Left renal pelvis (tissue), 4 donors: Measurements from ENCODE around the gene IL16. TPM values are rescaled to one million over a fixed set of nuclear protein-coding genes. Genes with fewer than 3 reads are reported as not detected.

Experiments
- DNase-seq, 4 donors: peaks; one replicate each; pipeline ENCODE4 v3.0.0-alpha.2; 2013; ENCODE audit warnings: low read depth in 4 of 4, low spot score in 3 of 4
- polyA plus RNA-seq, 4 donors: library from polyadenylated mRNA; unstranded; fragments of 120-200 nt; gene quantifications; one replicate each; pipeline ENCODE4 v1.2.1, GENCODE V29; 2013; ENCODE audit not compliant: insufficient read length in 4 of 4

The IL16 gene
- polyA plus RNA-seq, 4 donors: 4.1 to 7.1 (median 5.6) TPM

- DNase-seq: no peak
Measured at GRCh38 chr15:81288040-81288439, 91.4 kb downstream of the IL16 start.

GRCh38 chr15:81288616-81289015 lies 91.9 kb downstream of the IL16 start:
- no peak for DNase-seq

- DNase-seq: no peak
Measured at GRCh38 chr15:81289910-81290309, 93.2 kb downstream of the IL16 start.

- DNase-seq: no peak
Measured at GRCh38 chr15:81291916-81292522, 95.3 kb downstream of the IL16 start.

GRCh38 chr15:81292523-81293001 lies 95.9 kb downstream of the IL16 start:
- DNase-seq: no peak

GRCh38 chr15:81293728-81294515 lies 97.2 kb downstream of the IL16 start:
- no peak for DNase-seq

GRCh38 chr15:81294516-81294880 lies 97.8 kb downstream of the IL16 start:
- no peak for DNase-seq

GRCh38 chr15:81295486-81296121 lies 98.9 kb downstream of the IL16 start:
- no peak for DNase-seq

- no peak for DNase-seq
Measured at GRCh38 chr15:81296186-81296585, 99.5 kb downstream of the IL16 start.

GRCh38 chr15:81296673-81297072 lies 100.0 kb downstream of the IL16 start:
- no peak for DNase-seq

GRCh38 chr15:81297147-81297572 lies 100.5 kb downstream of the IL16 start:
- no peak for DNase-seq

GRCh38 chr15:81297603-81298575 lies 101.2 kb downstream of the IL16 start:
- DNase-seq: no peak

GRCh38 chr15:81298611-81299010 lies 101.9 kb downstream of the IL16 start:
- no peak for DNase-seq

- no peak for DNase-seq
Measured at GRCh38 chr15:81299156-81299555, 102.5 kb downstream of the IL16 start.

GRCh38 chr15:81299630-81300273 lies 103.1 kb downstream of the IL16 start:
- DNase-seq: no peak

GRCh38 chr15:81301385-81301784 lies 104.7 kb downstream of the IL16 start:
- no peak for DNase-seq

- no peak for DNase-seq
Measured at GRCh38 chr15:81301815-81302399, 105.2 kb downstream of the IL16 start.

GRCh38 chr15:81302701-81303109 lies 106.0 kb downstream of the IL16 start:
- no peak for DNase-seq
